IMR-90 (cell line): ENCODE measurements around the gene ATP2C2. TPM values are rescaled to one million over a fixed set of nuclear protein-coding genes. Genes with fewer than 3 reads are reported as not detected.

Experiments
- ATAC-seq: fragments of 200-7000 bp; cut with Tn5 transposase; 2 replicates; pipeline ENCODE4 v1.9.1; 2020; ENCODE audit warnings: low read depth, mild to moderate bottlenecking, moderate library complexity
- BruUV-seq: library from RNA; stranded (reverse); fragments of 400-500 nt; replicated peaks from 2 replicates; lab custom pipeline; 2021; lab: Mats Ljungman, UMichigan
- CTCF ChIA-PET: fragments of 300-600 bp; formaldehyde crosslinking; extraction: SDS; loops from one replicate; lab custom pipeline; 2021; ENCODE audit warnings: antibody characterized with exemption; lab: Yijun Ruan, JAX
- POLR2A ChIA-PET: fragments of 300-600 bp; sonication (Branson Sonifier 250); formaldehyde crosslinking; loops from one replicate; lab custom pipeline; 2022; ENCODE audit warnings: antibody characterized with exemption; ENCODE audit not compliant: unreplicated experiment; lab: Charles Lee
- DNase-seq: peaks from one replicate; pipeline ENCODE4 v3.0.0; 2013
- H2AFZ ChIP-seq: replicated peaks from 2 replicates; pipeline ENCODE3; 2013; ENCODE audit warnings: low read length, mild to moderate bottlenecking; ENCODE audit not compliant: poor library complexity
- H2AK5ac ChIP-seq: 2 replicates; pipeline ENCODE4 v1.6.1; 2013; ENCODE audit warnings: low read depth, low read length, inconsistent platforms
- H2AK9ac ChIP-seq: replicated peaks from 2 replicates; pipeline ENCODE3; 2013; ENCODE audit warnings: mild to moderate bottlenecking, low read depth, low read length, moderate library complexity; ENCODE audit not compliant: poor library complexity
- H2BK120ac ChIP-seq: 2 replicates; pipeline ENCODE4 v1.6.1; 2013; ENCODE audit warnings: low read depth, low read length, inconsistent platforms
- H2BK15ac ChIP-seq: 3 replicates; pipeline ENCODE4 v1.6.1; 2013; ENCODE audit warnings: low read depth, low read length, inconsistent platforms
- H2BK20ac ChIP-seq: 2 replicates; pipeline ENCODE4 v1.6.1; 2013; ENCODE audit warnings: low read depth, mild to moderate bottlenecking, inconsistent platforms, low read length, moderate library complexity
- H2BK5ac ChIP-seq: 2 replicates; pipeline ENCODE4 v1.6.1; 2013; ENCODE audit warnings: mild to moderate bottlenecking, low read depth, low read length, inconsistent platforms; ENCODE audit not compliant: poor library complexity, severe bottlenecking
- H3K14ac ChIP-seq: replicated peaks from 2 replicates; pipeline ENCODE4 v1.6.1; 2013; ENCODE audit warnings: low read depth, low read length, inconsistent platforms
- H3K18ac ChIP-seq: 2 replicates; pipeline ENCODE4 v1.6.1; 2013; ENCODE audit warnings: low read depth, low read length, control low read depth
- H3K23ac ChIP-seq: 2 replicates; pipeline ENCODE4 v1.6.1; 2013; ENCODE audit warnings: low read depth, low read length, inconsistent platforms
- H3K27ac ChIP-seq: 2 replicates; pipeline ENCODE4 v1.5.1; 2013; ENCODE audit warnings: mild to moderate bottlenecking, control low read depth, low read length; ENCODE audit not compliant: insufficient read depth
- H3K27me3 ChIP-seq: 2 replicates; pipeline ENCODE4 v1.6.1; 2013; ENCODE audit warnings: low read length; ENCODE audit not compliant: control insufficient read depth, insufficient read depth
- H3K36me3 ChIP-seq: 2 replicates; pipeline ENCODE4 v1.6.1; 2013; ENCODE audit warnings: low read length, mixed read lengths; ENCODE audit not compliant: control insufficient read depth, insufficient read depth
- H3K4ac ChIP-seq: 2 replicates; pipeline ENCODE4 v1.6.1; 2013; ENCODE audit warnings: low read depth, low read length, inconsistent platforms
- H3K4me1 ChIP-seq: 2 replicates; pipeline ENCODE4 v1.6.1; 2013; ENCODE audit warnings: low read length, mixed read lengths; ENCODE audit not compliant: control insufficient read depth, insufficient read depth
- H3K4me2 ChIP-seq: 2 replicates; pipeline ENCODE4 v1.6.1; 2013; ENCODE audit warnings: low read depth, mild to moderate bottlenecking, control low read depth, low read length, moderate library complexity
- H3K4me3 ChIP-seq: 2 replicates; pipeline ENCODE4 v1.5.1; 2013; ENCODE audit warnings: low read depth, mild to moderate bottlenecking, control low read depth, low read length, moderate library complexity; ENCODE audit not compliant: insufficient read depth
- H3K56ac ChIP-seq: 2 replicates; pipeline ENCODE4 v1.6.1; 2013; ENCODE audit warnings: low read length, inconsistent platforms; ENCODE audit not compliant: insufficient read depth; ENCODE audit errors: extremely low read depth
- H3K79me1 ChIP-seq, 2 experiments: 2 replicates each; pipeline ENCODE4 v1.6.1; 2013; ENCODE audit warnings: low read length in 2 of 2, inconsistent platforms in 1 of 2, low read depth in 1 of 2
- H3K9ac ChIP-seq: 2 replicates; pipeline ENCODE4 v1.6.1; 2013; ENCODE audit warnings: low read depth, low read length, control low read depth
- H3K9me1 ChIP-seq: 2 replicates; pipeline ENCODE4 v1.6.1; 2013; ENCODE audit warnings: low read length, inconsistent platforms; ENCODE audit not compliant: insufficient read depth
- H3K9me3 ChIP-seq: 2 replicates; pipeline ENCODE4 v1.6.1; 2013; ENCODE audit warnings: low read length; ENCODE audit not compliant: control insufficient read depth, insufficient read depth
- H4K20me1 ChIP-seq: 2 replicates; pipeline ENCODE4 v1.6.1; 2013; ENCODE audit warnings: low read length, inconsistent platforms; ENCODE audit not compliant: insufficient read depth
- H4K5ac ChIP-seq: 2 replicates; pipeline ENCODE4 v1.6.1; 2013; ENCODE audit warnings: mild to moderate bottlenecking, low read depth, low read length, control low read depth
- H4K8ac ChIP-seq, 2 experiments: 2 replicates each; pipeline ENCODE4 v1.6.1; 2013; ENCODE audit warnings: low read depth in 2 of 2, low read length in 2 of 2, control low read depth in 1 of 2, inconsistent platforms in 1 of 2
- H4K91ac ChIP-seq: 2 replicates; pipeline ENCODE4 v1.6.1; 2013; ENCODE audit warnings: low read depth, low read length, inconsistent platforms; ENCODE audit not compliant: insufficient read depth
- CEBPB ChIP-seq: IDR thresholded peaks from 2 replicates; pipeline ENCODE4 v1.6.1; 2012; ENCODE audit warnings: low read depth, low read length, improper control_type of control experiment
- CHD1 ChIP-seq: IDR thresholded peaks from 2 replicates; pipeline ENCODE4 v1.6.1; 2012; ENCODE audit warnings: low read depth, low read length, improper control_type of control experiment
- CTCF ChIP-seq: conservative IDR thresholded peaks from 2 replicates; pipeline ENCODE4 v1.5.1; 2012; ENCODE audit warnings: mild to moderate bottlenecking, low read depth, low read length, improper control_type of control experiment
- FOS ChIP-seq: fragments of 150-350 bp; IDR thresholded peaks from 2 replicates; pipeline ENCODE4 v1.6.1; 2016; ENCODE audit warnings: low read depth, low read length
- MXI1 ChIP-seq: IDR thresholded peaks from 2 replicates; pipeline ENCODE4 v1.6.1; 2012; ENCODE audit warnings: low read depth, mild to moderate bottlenecking, low read length, moderate library complexity, borderline replicate concordance
- NFE2L2 ChIP-seq: fragments of 150-350 bp; IDR thresholded peaks from 2 replicates; pipeline ENCODE4 v1.6.1; 2016; ENCODE audit warnings: low read depth, mild to moderate bottlenecking, low read length
- RAD21 ChIP-seq: IDR thresholded peaks from 2 replicates; pipeline ENCODE4 v1.6.1; 2012; ENCODE audit warnings: low read length, improper control_type of control experiment
- RFX5 ChIP-seq: IDR thresholded peaks from 2 replicates; pipeline ENCODE4 v1.8.0; 2012; ENCODE audit warnings: low read depth, mild to moderate bottlenecking, low read length, moderate library complexity
- SMC3 ChIP-seq: fragments of 150-350 bp; IDR thresholded peaks from 2 replicates; pipeline ENCODE4 v1.6.1; 2016; ENCODE audit warnings: low read depth, mild to moderate bottlenecking, antibody characterized with exemption, low read length, moderate library complexity
- USF2 ChIP-seq: fragments of 150-350 bp; IDR thresholded peaks from 2 replicates; pipeline ENCODE4 v1.6.1; 2017; ENCODE audit warnings: mild to moderate bottlenecking, antibody characterized with exemption, low read length, low read depth
- WGBS, 2 experiments: methylation state at CpG; one replicate each; pipeline versions ENCODE4 v1.1.5 to v1.1.7; 2013; ENCODE audit warnings: missing lambda C conversion rate in 2 of 2; ENCODE audit not compliant: insufficient read length in 1 of 2; ENCODE audit errors: extremely low coverage in 2 of 2; 5-methylcytosine and 5-hydroxymethylcytosine counted together
- dilution Hi-C: fragments of 300-500 bp; cut with HindIII; formaldehyde crosslinking; loops from one replicate; pipeline ENCODE4 v1.14.3; 2018; ENCODE audit warnings: low sequenced_read_pairs; ENCODE audit not compliant: unreplicated experiment
- in situ Hi-C: fragments of 300-500 bp; cut with MboI; formaldehyde crosslinking; loops from 3 replicates; pipeline ENCODE4 v1.14.3; 2019; ENCODE audit warnings: low sequenced_read_pairs, inconsistent platforms, mixed read lengths
- intact Hi-C: fragments of 100-400 bp; cut with micrococcal nuclease; formaldehyde crosslinking; loops from 2 replicates; pipeline ENCODE4 v1.10.0; 2022
- polyA plus RNA-seq, 3 experiments: library from polyadenylated mRNA; depleted of rRNA; stranded (reverse); fragments of >200 nt; gene quantifications; 2 replicates each; pipeline ENCODE4 v1.2.3, GENCODE V29; 2012; ENCODE audit warnings: low replicate concordance in 1 of 3
- total RNA-seq: library from RNA; depleted of rRNA; stranded (reverse); fragments of >200 nt; gene quantifications from 2 replicates; pipeline ENCODE4 v1.2.3, GENCODE V29; 2012

Gene ATP2C2
- total and polyA plus RNA-seq, 2 of the 4 experiments (the other 2 are of a cell fraction): not detected

GRCh38 chr16:84443166-84443802, 74.9 kb downstream of the ATP2C2 start:
- Histone ChIP-seq H2BK120ac (no peak overlapping the region), H3K56ac (no peak overlapping the region), H2BK15ac (no peak overlapping the region), H3K27ac (no peak overlapping the region), H2AFZ (no peak overlapping the region), H3K18ac (no peak overlapping the region), H4K8ac (no peak overlapping the region), H3K4me1 (no peaks in the 10 kb centered on the region), H3K14ac (no peak overlapping the region), H3K23ac (no peak overlapping the region), H3K9ac (no peak overlapping the region), H3K4ac (no peak overlapping the region), H3K79me1 (no peaks in the 10 kb centered on the region), H4K20me1 (peaks cover 2% of the 10 kb centered on the region), H2BK5ac (no peak overlapping the region), H3K36me3 (no peaks in the 10 kb centered on the region), H2BK20ac (no peak overlapping the region), H3K4me3 (no peak overlapping the region), H4K91ac (no peak overlapping the region), H2AK5ac (no peak overlapping the region), H3K9me1 (peaks cover 5% of the 10 kb centered on the region; the same call in 1 of the 2 replicates), H2AK9ac (no peak overlapping the region), H3K27me3 (peaks cover 30% of the 10 kb centered on the region), H4K5ac (no peak overlapping the region), H3K9me3 (no peaks in the 10 kb centered on the region; the same call in 1 of the 2 replicates), H3K4me2 (no peak overlapping the region)
- intact Hi-C loops (no loop called here), in situ Hi-C loops (no loop called here), dilution Hi-C loops (no loop called here)
- BruUV-seq: no TSS peak
- POLR2A ChIA-PET: no interaction called here
- 28% methylated on average over 13 of the region's 15 CpGs; no CpG with 5 or more reads in 1 of the 2 experiments for WGBS, 2 experiments
- TF ChIP-seq NFE2L2 (no peak), CTCF (no peak), CEBPB (no peak), SMC3 (no peak), RFX5 (no peak), CHD1 (no peak), USF2 (no peak), MXI1 (no peak), FOS (no peak), RAD21 (no peak)
- CTCF ChIA-PET: no interaction called here
- ATAC-seq (no peak), DNase-seq (no peak)
